Ecto neural progenitor cell (in vitro differentiated cells): Measurements from ENCODE around the gene ALG12.

Source experiments
- DNase-seq: peaks from one replicate; pipeline ENCODE4 v3.0.0-alpha.2; 2018; ENCODE audit warnings: low spot score

Gene ALG12

DNA sequence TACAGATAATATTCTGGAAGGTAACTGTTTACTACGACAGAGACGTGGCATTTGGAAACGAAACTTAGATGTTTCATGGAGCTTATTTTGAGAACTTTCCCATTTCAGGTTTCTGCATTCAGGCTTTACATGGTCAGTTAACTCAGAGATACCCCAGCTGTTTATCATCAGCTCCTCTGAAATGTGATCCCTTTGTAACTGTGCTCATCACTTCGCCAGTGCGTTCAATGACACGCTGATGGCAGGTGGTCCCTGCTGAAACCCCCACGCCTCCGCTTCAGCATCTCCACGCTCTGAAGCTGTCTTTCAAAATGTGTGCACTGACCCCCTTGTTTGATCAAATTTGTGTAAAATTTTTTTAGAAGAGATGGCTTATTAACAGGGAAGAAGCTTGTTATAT, 30.5 kb downstream of the ALG12 start:
- DNase-seq = no peak

GRCh38 chr22:49887064-49887451, 31.2 kb downstream of the ALG12 start:
- DNase-seq = no peak

GRCh38 chr22:49886346-49887063, 31.7 kb downstream of the ALG12 start:
- no peak for DNase-seq

DNA sequence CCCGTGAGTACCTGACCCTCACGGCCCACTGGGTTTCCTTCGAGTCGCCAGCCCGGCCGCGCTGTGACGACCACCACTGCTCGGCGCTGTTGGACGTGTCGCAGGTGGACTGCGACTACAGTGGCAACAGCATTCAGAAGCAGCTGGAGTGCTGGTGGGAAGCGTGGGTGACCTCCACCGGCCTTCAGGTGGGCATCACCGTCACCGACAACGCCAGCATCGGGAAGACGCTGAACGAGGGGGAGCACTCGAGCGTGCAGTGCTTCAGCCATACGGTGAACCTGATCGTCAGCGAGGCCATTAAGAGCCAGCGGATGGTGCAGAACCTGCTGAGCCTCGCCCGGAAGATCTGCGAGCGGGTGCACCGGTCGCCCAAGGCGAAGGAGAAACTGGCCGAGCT, 32.4 kb downstream of the ALG12 start:
- DNase-seq = no peak

DNA sequence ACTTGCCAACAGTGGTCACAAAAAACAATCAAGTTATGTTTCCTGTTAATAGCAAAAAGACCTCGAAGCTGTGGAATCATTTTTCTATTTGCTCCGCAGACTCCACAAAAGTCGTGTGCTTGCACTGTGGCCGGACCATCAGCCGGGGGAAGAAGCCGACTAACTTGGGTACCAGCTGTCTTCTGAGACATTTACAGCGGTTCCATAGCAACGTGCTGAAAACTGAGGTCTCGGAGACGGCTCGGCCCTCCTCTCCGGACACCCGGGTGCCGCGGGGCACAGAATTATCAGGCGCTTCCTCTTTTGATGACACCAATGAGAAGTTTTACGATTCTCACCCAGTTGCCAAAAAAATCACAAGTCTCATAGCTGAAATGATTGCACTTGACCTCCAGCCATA, 33.0 kb downstream of the ALG12 start:
- no peak for DNase-seq

GRCh38 chr22:49884503-49885260, 33.6 kb downstream of the ALG12 start:
- DNase-seq = no peak

DNA sequence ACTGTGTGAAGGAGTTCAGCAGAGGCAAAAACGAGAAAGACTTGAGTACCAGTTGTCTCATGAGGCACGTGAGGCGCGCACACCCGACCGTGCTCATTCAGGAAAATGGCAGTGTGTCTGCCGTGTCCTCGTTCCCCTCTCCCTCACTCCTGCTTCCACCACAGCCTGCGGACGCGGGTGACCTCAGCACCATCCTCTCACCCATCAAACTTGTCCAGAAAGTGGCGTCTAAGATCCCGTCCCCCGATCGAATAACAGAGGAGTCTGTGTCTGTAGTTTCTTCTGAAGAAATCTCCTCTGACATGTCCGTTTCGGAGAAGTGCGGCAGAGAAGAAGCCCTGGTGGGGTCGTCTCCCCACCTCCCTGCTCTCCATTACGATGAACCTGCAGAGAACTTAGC, 34.2 kb downstream of the ALG12 start:
- no peak for DNase-seq

DNA sequence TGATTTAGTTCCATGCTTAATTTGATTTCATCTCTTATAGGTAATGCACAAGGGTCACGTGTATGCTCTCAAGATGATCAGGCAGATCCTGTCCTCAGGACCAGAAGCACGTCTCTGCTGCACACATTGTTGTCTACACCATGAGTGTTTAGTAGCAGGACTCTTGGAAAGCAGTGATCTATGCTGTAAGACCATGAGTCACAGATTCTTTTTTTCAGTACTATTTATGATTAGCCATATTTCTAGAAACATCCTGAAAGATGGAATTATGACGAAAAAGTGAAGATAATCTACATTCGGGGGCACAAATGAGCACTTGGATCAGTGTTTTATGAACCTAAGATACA, 35.0 kb downstream of the ALG12 start:
- DNase-seq = no peak

- no peak for DNase-seq
These were observed 35.5 kb downstream of the ALG12 start for GRCh38 chr22:49882519-49883293.

GRCh38 chr22:49881856-49882255, 36.4 kb downstream of the ALG12 start:
- DNase-seq = no peak

DNA sequence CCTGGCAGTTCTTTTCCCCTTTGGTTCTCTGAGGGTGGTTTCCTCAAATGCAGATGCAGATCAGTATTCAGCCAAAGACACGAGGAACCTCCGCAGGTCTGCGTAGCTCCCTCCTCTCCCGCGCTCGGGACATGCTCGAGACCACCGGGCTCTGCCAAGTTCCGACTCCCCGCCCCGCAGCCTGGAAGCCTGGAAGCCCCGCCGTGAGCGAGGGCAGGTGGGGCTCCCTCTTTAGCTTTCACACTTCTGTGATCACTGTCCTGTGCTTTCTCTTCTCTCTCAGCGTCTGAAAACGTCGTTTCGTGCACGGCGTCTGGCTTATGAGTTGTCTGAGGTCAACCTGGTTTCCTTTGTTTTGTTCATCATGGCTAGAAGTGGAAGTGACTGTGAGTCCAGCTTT, 38.0 kb downstream of the ALG12 start:
- no peak for DNase-seq

DNA sequence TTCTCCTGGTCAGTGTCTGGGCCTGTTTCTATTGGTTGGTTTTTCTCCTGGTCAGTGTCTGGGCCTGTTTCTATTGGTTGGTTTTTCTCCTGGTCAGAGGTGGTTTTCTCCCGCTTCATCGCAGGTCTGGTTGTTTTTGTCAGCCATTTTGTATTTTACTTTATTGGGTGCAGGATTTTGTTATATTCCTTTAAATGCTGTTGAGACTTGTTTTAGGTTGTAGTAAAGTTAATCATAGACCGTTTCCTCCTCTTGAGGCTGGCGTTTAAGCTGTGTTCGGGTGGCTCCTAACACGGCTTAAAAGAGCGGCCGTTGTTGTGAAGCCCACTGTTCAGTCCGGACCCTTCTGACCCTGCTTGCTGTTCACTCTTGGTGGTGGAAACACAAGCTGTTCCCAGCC, 38.4 kb downstream of the ALG12 start:
- no peak for DNase-seq

GRCh38 chr22:49878206-49878605, 40.0 kb downstream of the ALG12 start:
- no peak for DNase-seq

- DNase-seq = no peak
These were observed 40.6 kb downstream of the ALG12 start for GRCh38 chr22:49877642-49878041.

- no peak for DNase-seq
These were observed 44.9 kb downstream of the ALG12 start for GRCh38 chr22:49873228-49873940.

DNA sequence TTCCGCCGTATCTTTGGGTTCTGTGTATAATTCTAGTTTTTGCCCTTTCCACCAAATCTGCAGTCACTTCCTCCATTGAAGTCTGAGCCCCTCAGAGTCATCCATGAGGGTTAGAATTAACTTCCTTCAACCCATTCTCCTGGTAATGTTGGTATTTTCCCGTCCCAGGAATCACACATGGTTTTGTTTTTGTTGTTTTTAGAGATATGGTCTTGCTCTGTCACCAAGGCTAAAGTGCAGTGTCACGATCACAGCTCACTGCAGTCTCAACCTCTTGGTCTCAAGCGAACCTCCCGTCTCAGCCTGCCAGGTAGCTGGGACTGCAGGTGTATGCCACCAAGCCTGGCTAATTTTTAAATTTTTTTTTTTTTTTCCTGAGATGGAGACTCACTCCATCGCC, 45.9 kb downstream of the ALG12 start:
- DNase-seq = no peak

- no peak for DNase-seq
These were observed 46.8 kb downstream of the ALG12 start for GRCh38 chr22:49871482-49871881.

- DNase-seq = no peak
These were observed 48.2 kb downstream of the ALG12 start for GRCh38 chr22:49869845-49870712.

DNA sequence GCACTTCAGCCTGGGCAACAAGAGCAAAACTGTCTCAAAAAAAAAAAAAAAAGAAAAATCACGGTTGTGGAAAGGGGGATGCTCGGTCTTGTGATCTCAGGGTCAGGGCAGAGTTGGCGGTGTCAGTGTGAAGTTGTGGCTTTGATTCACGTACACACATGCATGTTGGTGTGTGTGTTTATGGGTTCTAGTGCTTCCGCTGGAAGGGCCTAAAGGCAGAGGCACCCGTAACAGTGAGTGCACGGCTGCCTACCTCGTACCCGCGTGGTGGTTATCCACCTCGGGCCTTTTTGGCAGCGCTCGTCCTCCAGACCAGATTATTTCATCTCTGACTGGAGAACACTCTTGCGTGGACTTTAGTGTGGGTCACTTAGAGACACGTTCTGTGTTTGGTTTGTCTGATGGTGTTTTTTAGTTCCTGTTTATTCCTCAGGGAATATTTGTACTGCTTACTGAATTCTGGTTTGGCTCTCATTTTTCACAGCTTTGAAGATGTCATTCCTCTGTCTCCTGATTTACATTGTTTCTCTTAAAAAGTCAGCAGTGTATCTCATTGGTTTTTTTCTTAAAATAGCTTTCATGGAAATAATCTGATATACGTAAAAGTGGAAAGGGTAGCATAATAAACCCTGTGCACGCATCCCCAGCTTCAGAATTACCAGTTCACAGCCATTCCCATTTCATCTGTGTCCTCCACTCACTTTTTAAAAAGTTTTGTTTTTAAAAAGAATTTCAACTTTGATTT, 49.0 kb downstream of the ALG12 start:
- DNase-seq = no peak
